ENCODE results near the gene TMEM101. TPM values are rescaled to one million over a fixed set of nuclear protein-coding genes. Genes with fewer than 3 reads are reported as not detected.

TMEM101 gene
- total and polyA plus RNA-seq, 4 donors, result 28.7 to 43.5 (median 33.1) TPM

DNA sequence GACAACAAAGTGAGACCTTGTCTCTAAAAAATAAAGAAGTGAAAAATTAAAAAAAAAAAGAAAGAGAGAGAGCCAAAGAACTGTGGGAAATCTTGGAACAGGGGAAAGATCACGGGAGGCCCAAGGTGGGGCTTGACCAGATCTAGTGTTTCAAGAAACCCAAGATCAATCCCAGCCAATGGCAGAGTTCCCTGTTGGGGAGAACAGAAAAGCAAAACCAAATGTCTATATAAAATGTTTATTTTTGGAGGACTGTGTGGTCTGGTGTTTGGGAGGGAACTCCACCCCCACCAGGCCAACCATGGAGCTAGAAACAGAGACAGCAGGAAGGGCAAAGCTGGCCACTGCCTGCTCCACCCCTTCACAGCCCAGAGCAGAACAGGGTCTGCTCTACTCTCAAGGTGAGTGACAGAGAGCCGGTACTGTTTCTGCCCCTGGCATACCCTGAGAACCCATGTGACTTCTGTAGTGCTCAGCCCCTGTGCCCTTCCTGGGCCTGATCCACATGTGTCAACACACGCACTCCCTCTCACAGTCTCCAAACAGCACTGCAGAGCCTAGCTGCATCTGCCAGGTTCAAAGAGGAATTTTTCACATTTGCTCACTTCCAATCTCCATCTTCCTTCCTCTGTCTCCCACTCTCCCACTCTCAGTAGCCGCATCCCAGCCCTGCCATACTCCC, 3.7 kb downstream of the TMEM101 start:
- 61 to 71% methylated on average over 4 of the region's 4 CpGs for WGBS, 2 donors
- H3K36me3 ChIP-seq (ENCODE audit: control insufficient read depth in 4 of 4, insufficient read depth in 4 of 4, low read length in 4 of 4), result peaks cover 0 to 20% (median 8%) of the 10 kb centered on the region in 4 donors
- TF ChIP-seq, protein P1, sequence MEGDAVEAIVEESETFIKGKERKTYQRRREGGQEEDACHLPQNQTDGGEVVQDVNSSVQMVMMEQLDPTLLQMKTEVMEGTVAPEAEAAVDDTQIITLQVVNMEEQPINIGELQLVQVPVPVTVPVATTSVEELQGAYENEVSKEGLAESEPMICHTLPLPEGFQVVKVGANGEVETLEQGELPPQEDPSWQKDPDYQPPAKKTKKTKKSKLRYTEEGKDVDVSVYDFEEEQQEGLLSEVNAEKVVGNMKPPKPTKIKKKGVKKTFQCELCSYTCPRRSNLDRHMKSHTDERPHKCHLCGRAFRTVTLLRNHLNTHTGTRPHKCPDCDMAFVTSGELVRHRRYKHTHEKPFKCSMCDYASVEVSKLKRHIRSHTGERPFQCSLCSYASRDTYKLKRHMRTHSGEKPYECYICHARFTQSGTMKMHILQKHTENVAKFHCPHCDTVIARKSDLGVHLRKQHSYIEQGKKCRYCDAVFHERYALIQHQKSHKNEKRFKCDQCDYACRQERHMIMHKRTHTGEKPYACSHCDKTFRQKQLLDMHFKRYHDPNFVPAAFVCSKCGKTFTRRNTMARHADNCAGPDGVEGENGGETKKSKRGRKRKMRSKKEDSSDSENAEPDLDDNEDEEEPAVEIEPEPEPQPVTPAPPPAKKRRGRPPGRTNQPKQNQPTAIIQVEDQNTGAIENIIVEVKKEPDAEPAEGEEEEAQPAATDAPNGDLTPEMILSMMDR (IDR thresholded peaks at IDR 0.05; ENCODE audit: control extremely low read depth, extremely low read depth), result no peak

DNA sequence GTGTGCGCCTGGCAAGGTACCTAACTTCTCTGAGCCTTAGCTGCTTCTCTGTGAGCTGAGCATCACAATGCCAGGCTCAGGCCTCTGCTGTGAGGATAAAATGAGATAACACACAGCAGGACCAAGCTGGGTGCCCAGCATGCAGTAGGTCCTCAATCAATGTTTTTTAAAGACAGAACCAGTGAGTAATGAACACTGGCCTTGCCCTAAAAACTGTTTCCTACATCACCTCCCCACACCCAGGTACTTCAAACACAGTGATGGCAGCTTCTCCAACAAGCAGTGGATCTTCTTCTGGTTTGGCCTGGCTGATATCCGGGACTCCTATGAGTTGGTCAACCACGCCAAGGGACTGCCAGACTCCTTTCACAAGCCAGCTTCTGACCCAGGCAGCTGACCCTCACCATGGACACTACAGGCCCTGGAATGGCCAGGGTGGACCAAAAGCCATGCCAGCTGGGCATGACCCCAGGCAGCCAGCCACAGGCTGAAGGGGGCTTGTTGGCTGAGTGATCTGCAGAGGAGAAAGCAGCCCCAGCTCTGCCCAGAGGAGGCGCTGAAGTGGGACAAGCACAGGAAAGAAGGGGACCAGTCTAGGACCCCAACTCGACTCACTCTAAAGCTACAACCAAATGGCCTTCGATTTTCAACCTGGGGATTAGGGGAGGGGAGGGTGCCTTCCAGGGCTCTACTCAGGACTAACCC, 6.4 kb downstream of the TMEM101 start:
- no peak for ATAC-seq (ENCODE audit: insufficient read depth, low FRiP score)
- Histone ChIP-seq H3K4me1 (ENCODE audit: control insufficient read depth in 5 of 5, insufficient read depth in 5 of 5, low read length in 5 of 5) (peaks cover 5 to 28% (median 7%) of the 10 kb centered on the region in 5 donors), H3K4me3 (no peak overlapping the region), H3K9ac (ENCODE audit: insufficient read depth in 1 of 2, low read length in 2 of 2) (no peak overlapping the region), H3K27ac (ENCODE audit: low read depth in 1 of 2, low read length in 1 of 2) (no peak overlapping the region), H3K27me3 (ENCODE audit: control insufficient read depth in 3 of 3, insufficient read depth in 3 of 3, low read length in 2 of 3) (peaks cover 0 to 24% (median 24%) of the 10 kb centered on the region in 3 donors), H3K36me3 (ENCODE audit: control insufficient read depth in 4 of 4, insufficient read depth in 4 of 4, low read length in 4 of 4) (peaks cover 0 to 20% (median 8%) of the 10 kb centered on the region in 4 donors), H3K9me3 (ENCODE audit: control insufficient read depth in 4 of 4, insufficient read depth in 3 of 4, low read length in 3 of 4) (no peaks in the 10 kb centered on the region)
- TF ChIP-seq, protein P1 (IDR thresholded peaks at IDR 0.05; ENCODE audit: control extremely low read depth, extremely low read depth), result no peak
- DNase-seq, result no peak
- WGBS, 2 donors, result 72 to 73% methylated on average over 6 of the region's 6 CpGs

More for the DNA sequence above, 3.7 kb downstream of the TMEM101 start:
- no peak overlapping the region for H3K9ac ChIP-seq (ENCODE audit: insufficient read depth in 1 of 2, low read length in 2 of 2)
- ATAC-seq (ENCODE audit: insufficient read depth, low FRiP score) (no peak), DNase-seq (no peak)
- no peaks in the 10 kb centered on the region for H3K9me3 ChIP-seq (ENCODE audit: control insufficient read depth in 4 of 4, insufficient read depth in 3 of 4, low read length in 3 of 4)
- peaks cover 0 to 5% (median 4%) of the 10 kb centered on the region in 3 donors for H3K27me3 ChIP-seq (ENCODE audit: control insufficient read depth in 3 of 3, insufficient read depth in 3 of 3, low read length in 2 of 3)
- no peak overlapping the region for H3K27ac ChIP-seq (ENCODE audit: low read depth in 1 of 2, low read length in 1 of 2)
- peaks cover 0 to 22% (median 6%) of the 10 kb centered on the region in 5 donors for H3K4me1 ChIP-seq (ENCODE audit: control insufficient read depth in 5 of 5, insufficient read depth in 5 of 5, low read length in 5 of 5)
- H3K4me3 ChIP-seq, result no peak overlapping the region

DNA sequence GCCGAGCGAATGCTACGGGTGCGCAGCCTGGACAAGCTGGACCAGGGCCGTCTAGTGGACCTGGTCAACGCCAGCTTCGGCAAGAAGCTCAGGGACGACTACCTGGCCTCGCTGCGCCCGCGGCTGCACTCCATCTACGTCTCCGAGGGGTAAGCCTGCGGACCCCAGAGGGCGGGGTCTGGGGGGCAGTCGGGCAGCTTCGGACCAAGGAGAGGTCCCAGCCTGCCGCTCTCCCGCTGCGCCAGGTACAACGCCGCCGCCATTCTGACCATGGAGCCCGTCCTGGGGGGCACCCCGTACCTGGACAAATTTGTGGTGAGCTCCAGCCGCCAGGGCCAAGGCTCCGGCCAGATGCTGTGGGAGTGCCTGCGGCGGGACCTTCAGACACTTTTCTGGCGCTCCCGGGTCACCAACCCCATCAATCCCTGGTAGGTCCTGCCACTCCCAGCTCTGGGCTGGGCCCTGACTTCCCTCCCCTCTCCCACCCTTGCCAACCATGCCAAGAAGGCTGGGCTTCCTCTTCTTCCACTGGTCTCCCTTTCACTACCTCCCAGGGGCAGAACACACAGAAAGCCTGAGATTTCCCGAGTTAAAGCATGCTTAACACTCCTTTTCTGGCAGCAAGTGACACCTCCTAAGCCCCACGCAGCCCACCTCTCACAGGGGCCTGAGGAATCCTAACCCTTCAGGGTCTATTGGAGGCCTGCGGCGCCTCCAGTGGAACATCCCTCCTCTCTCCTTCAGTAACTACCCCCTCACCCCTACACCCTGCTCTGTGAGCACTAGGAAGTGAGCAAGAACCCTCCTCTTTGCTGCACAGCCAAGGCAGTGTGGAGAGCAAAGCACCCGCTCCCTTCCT, 7.2 kb downstream of the TMEM101 start:
- peaks cover 0 to 32% (median 28%) of the 10 kb centered on the region in 3 donors for H3K27me3 ChIP-seq (ENCODE audit: control insufficient read depth in 3 of 3, insufficient read depth in 3 of 3, low read length in 2 of 3)
- peak overlapping the region in 1 of 2 donors; percentile 49 for H3K27ac ChIP-seq (ENCODE audit: low read depth in 1 of 2, low read length in 1 of 2)
- H3K36me3 ChIP-seq (ENCODE audit: control insufficient read depth in 4 of 4, insufficient read depth in 4 of 4, low read length in 4 of 4), result peaks cover 0 to 20% (median 8%) of the 10 kb centered on the region in 4 donors
- peaks cover 5 to 28% (median 7%) of the 10 kb centered on the region in 5 donors for H3K4me1 ChIP-seq (ENCODE audit: control insufficient read depth in 5 of 5, insufficient read depth in 5 of 5, low read length in 5 of 5)
- ATAC-seq (ENCODE audit: insufficient read depth, low FRiP score), result no peak
- H3K4me3 ChIP-seq, result peak overlapping the region; percentile 28
- 7 to 10% methylated on average over 37 of the region's 37 CpGs for whole genome bisulfite sequencing, 2 donors
- peak overlapping the region in 1 of 2 donors; percentile 27 for H3K9ac ChIP-seq (ENCODE audit: insufficient read depth in 1 of 2, low read length in 2 of 2)
- DNase-seq, result peak; percentile 24 to 45 (median 29)
- no peaks in the 10 kb centered on the region for H3K9me3 ChIP-seq (ENCODE audit: control insufficient read depth in 4 of 4, insufficient read depth in 3 of 4, low read length in 3 of 4)
- TF ChIP-seq, protein P1 (IDR thresholded peaks at IDR 0.05; ENCODE audit: control extremely low read depth, extremely low read depth), result no peak

Measured in lung (tissue), 12 donors.